GM06990 (cell line): Measurements from ENCODE around the gene HPS1.
A peak's percentile ranks its signal among the peaks of the same experiment; 100 is the strongest.

Experiments
- DNase-seq: peaks from one replicate; pipeline ENCODE4 v3.0.0-alpha.2; 2011; ENCODE audit not compliant: insufficient read length; ENCODE audit errors: extremely low read depth
- H3K27me3 ChIP-seq: replicated peaks from 2 replicates; pipeline ENCODE4 v1.6.0; 2011; ENCODE audit warnings: low read length; ENCODE audit not compliant: control insufficient read depth, insufficient read depth
- H3K36me3 ChIP-seq: 2 replicates; pipeline ENCODE4 v1.5.1; 2011; ENCODE audit warnings: low read length; ENCODE audit not compliant: control insufficient read depth, insufficient read depth
- H3K4me3 ChIP-seq: replicated peaks from 2 replicates; pipeline ENCODE4 v1.5.1; 2011; ENCODE audit warnings: low read depth, mild to moderate bottlenecking, control low read depth, low read length
- TF ChIP-seq, protein P1 (sequence below): IDR thresholded peaks from 2 replicates; pipeline ENCODE4 v1.5.1; 2011; ENCODE audit warnings: low read length, control low read depth, mild to moderate bottlenecking, inconsistent platforms; ENCODE audit not compliant: insufficient read depth, poor library complexity, severe bottlenecking

The HPS1 gene

GRCh38 chr10:98467506-98468318 lies 21.0 kb upstream of the HPS1 start:
- TF ChIP-seq, protein P1, sequence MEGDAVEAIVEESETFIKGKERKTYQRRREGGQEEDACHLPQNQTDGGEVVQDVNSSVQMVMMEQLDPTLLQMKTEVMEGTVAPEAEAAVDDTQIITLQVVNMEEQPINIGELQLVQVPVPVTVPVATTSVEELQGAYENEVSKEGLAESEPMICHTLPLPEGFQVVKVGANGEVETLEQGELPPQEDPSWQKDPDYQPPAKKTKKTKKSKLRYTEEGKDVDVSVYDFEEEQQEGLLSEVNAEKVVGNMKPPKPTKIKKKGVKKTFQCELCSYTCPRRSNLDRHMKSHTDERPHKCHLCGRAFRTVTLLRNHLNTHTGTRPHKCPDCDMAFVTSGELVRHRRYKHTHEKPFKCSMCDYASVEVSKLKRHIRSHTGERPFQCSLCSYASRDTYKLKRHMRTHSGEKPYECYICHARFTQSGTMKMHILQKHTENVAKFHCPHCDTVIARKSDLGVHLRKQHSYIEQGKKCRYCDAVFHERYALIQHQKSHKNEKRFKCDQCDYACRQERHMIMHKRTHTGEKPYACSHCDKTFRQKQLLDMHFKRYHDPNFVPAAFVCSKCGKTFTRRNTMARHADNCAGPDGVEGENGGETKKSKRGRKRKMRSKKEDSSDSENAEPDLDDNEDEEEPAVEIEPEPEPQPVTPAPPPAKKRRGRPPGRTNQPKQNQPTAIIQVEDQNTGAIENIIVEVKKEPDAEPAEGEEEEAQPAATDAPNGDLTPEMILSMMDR: peak; percentile 79
- Histone ChIP-seq H3K36me3 (no peaks in the 10 kb centered on the region), H3K4me3 (peak overlapping the region; percentile 65), H3K27me3 (no peaks in the 10 kb centered on the region)
- peak; percentile 63 for DNase-seq

GRCh38 chr10:98466861-98467505 lies 20.2 kb upstream of the HPS1 start:
- TF ChIP-seq, protein P1: no peak
- H3K27me3 ChIP-seq: no peaks in the 10 kb centered on the region
- no peak for DNase-seq
- H3K4me3 ChIP-seq: no peak overlapping the region
- H3K36me3 ChIP-seq: no peaks in the 10 kb centered on the region

DNA sequence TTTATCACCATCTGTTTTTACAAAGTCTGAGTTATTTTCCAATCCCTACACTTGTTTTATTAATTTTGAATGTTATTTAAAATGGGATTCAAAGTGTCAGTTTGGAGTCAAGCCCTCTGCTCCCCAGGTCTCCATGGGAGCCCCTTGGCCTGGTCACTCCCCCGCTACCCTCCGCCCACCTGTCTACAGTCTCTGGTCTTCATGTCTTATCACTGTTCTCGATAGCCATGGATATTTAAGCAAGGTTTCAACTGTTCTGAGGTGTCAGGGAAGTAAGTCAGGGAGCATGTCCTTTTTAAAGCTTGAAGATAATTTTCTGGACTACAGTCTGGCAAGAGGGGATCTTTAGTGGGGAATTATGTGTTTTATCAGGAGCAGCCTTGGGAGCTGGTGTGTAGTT lies 19.1 kb upstream of the HPS1 start:
- Histone ChIP-seq H3K27me3 (no peaks in the 10 kb centered on the region), H3K4me3 (no peak overlapping the region), H3K36me3 (no peaks in the 10 kb centered on the region)
- DNase-seq: no peak
- TF ChIP-seq, protein P1: no peak

- no peak for DNase-seq
- Histone ChIP-seq H3K27me3 (no peaks in the 10 kb centered on the region), H3K4me3 (no peak overlapping the region), H3K36me3 (no peaks in the 10 kb centered on the region)
- TF ChIP-seq, protein P1: no peak
Measured at GRCh38 chr10:98463976-98464754, 17.4 kb upstream of the HPS1 start.

- no peaks in the 10 kb centered on the region for H3K36me3 ChIP-seq
- no peaks in the 10 kb centered on the region for H3K27me3 ChIP-seq
- DNase-seq: no peak
- no peak overlapping the region for H3K4me3 ChIP-seq
- TF ChIP-seq, protein P1: no peak
Measured at GRCh38 chr10:98463016-98463415, 16.3 kb upstream of the HPS1 start.
